GM18519 (cell line): ENCODE data around the gene MYRIP.

Source experiments
- ATAC-seq: cut with Tn5 transposase; IDR thresholded peaks from one replicate; pipeline ENCODE4 v1.9.1; 2021; ENCODE audit warnings: mild to moderate bottlenecking, moderate library complexity; ENCODE audit not compliant: unreplicated experiment, low FRiP score

MYRIP gene

GRCh38 chr3:40213556-40213955 lies 404.1 kb downstream of the MYRIP start:
- ATAC-seq: no peak

GRCh38 chr3:40215015-40215414 lies 405.6 kb downstream of the MYRIP start:
- no peak for ATAC-seq

GRCh38 chr3:40216471-40216870 lies 407.1 kb downstream of the MYRIP start:
- ATAC-seq: no peak

- ATAC-seq: no peak
Observed at GRCh38 chr3:40223856-40224255, 414.4 kb downstream of the MYRIP start.

GRCh38 chr3:40224796-40225515 lies 415.5 kb downstream of the MYRIP start:
- no peak for ATAC-seq

- ATAC-seq: no peak
Observed at GRCh38 chr3:40226636-40227035, 417.2 kb downstream of the MYRIP start.

- no peak for ATAC-seq
Observed at GRCh38 chr3:40228792-40229350, 419.5 kb downstream of the MYRIP start.

- peak; percentile 59 for ATAC-seq
Observed at GRCh38 chr3:40229386-40229785, 420.0 kb downstream of the MYRIP start.

- no peak for ATAC-seq
Observed at GRCh38 chr3:40229963-40230362, 420.6 kb downstream of the MYRIP start.

GRCh38 chr3:40230382-40230781 lies 421.0 kb downstream of the MYRIP start:
- no peak for ATAC-seq

GRCh38 chr3:40232626-40233025 lies 423.2 kb downstream of the MYRIP start:
- ATAC-seq: no peak

- no peak for ATAC-seq
Observed at GRCh38 chr3:40237159-40237558, 427.8 kb downstream of the MYRIP start.

- ATAC-seq: no peak
Observed at GRCh38 chr3:40237889-40238571, 428.6 kb downstream of the MYRIP start.

GRCh38 chr3:40240921-40241320 lies 431.5 kb downstream of the MYRIP start:
- no peak for ATAC-seq

- ATAC-seq: no peak
Observed at GRCh38 chr3:40242216-40242615, 432.8 kb downstream of the MYRIP start.

- ATAC-seq: no peak
Observed at GRCh38 chr3:40242638-40243037, 433.2 kb downstream of the MYRIP start.

- no peak for ATAC-seq
Observed at GRCh38 chr3:40243056-40243455, 433.6 kb downstream of the MYRIP start.

GRCh38 chr3:40247714-40248454 lies 438.5 kb downstream of the MYRIP start:
- ATAC-seq: no peak

- no peak for ATAC-seq
Observed at GRCh38 chr3:40248591-40248990, 439.2 kb downstream of the MYRIP start.

GRCh38 chr3:40249168-40249567 lies 439.8 kb downstream of the MYRIP start:
- ATAC-seq: no peak

- ATAC-seq: no peak
Observed at GRCh38 chr3:40254491-40254890, 445.1 kb downstream of the MYRIP start.
